ENCODE results near the gene RNF11. TPM values are rescaled to one million over a fixed set of nuclear protein-coding genes. Genes with fewer than 3 reads are reported as not detected.
A peak's percentile ranks its signal among the peaks of the same experiment; 100 is the strongest.

Gene RNF11
- total RNA-seq, 1 donor: 37.7 TPM

DNA sequence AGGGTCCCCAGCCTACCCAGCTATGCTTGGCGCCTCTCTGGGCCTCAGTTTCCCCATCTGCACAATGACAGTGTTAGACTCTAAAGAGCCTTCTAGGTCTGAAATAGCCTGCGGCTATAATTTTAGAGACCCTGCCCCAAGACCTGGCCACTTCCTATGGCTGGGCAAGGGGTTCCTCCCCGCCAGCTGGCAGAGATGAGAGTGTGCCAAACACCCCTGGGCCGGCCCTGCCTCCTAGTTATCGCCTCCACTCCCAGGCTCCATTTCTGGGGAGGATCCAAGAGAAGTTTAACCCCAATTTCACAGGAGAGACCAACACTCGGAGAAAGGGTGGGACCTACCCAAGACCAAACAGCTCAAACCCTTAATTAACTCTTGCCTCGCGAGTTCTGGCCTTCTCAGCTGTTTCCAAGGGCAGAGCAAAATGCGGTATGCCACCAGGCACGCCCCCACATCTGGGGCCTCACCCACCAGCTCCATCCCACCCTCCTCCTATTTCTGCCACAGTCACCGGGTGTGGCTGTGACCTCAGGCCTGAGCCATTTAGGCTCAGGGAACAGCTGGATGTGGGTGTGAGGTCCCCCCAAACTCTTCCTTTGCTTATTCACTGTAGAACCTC, 58.6 kb downstream of the RNF11 start:
- peak in 2 of 3 donors; percentile 73 to 89 for DNase-seq (ENCODE audit: low read depth in 2 of 3, low spot score in 2 of 3)

- no peak for DNase-seq (ENCODE audit: low read depth in 2 of 3, low spot score in 2 of 3)
Measured at GRCh38 chr1:51295926-51296325, 59.9 kb downstream of the RNF11 start.

- peak; percentile 28 to 70 (median 70) for DNase-seq (ENCODE audit: low read depth in 2 of 3, low spot score in 2 of 3)
Measured at GRCh38 chr1:51296383-51297357, 60.6 kb downstream of the RNF11 start.

- DNase-seq (ENCODE audit: low read depth in 2 of 3, low spot score in 2 of 3): no peak
Measured at GRCh38 chr1:51297401-51298321, 61.6 kb downstream of the RNF11 start.

GRCh38 chr1:51298322-51298705, 62.2 kb downstream of the RNF11 start:
- no peak for DNase-seq (ENCODE audit: low read depth in 2 of 3, low spot score in 2 of 3)

GRCh38 chr1:51299185-51299885, 63.3 kb downstream of the RNF11 start:
- peak in 1 of 3 donors; percentile 84 for DNase-seq (ENCODE audit: low read depth in 2 of 3, low spot score in 2 of 3)

- DNase-seq (ENCODE audit: low read depth in 2 of 3, low spot score in 2 of 3): no peak
Measured at GRCh38 chr1:51299981-51300670, 64.1 kb downstream of the RNF11 start.

DNA sequence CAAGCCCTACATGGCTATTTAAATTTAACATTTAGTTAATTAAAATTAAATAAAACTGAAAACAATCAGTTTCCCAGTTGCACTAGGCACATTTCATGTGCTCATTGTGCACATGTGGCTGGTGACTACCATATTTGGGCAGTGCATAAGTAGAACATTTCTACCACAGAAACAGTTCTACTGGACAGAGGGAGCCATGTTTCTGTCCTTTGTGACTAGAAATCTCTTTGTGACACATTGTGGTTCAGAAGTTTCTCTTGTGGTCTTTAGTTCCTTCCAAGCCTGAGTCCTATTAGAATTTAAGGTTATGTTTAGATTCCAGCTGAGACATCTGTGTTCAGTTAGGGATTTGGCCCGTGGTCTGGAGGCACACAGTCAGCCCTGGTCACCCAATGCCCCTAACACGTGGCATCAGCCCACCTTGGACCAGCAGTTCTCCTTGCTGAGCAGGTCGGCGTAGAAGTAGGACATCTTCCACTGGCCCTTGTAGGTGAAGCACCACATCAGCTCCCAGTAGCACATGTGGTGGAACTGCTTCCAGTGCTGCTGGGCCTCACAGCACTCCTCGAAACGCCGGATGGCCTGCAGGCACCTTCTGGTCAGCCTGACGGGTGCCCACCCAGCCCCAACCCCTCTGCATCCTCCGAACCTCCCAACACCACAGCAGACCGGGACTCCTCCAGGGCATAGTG, 65.2 kb downstream of the RNF11 start:
- DNase-seq (ENCODE audit: low read depth in 2 of 3, low spot score in 2 of 3): peak in 1 of 3 donors; percentile 49

- no peak for DNase-seq (ENCODE audit: low read depth in 2 of 3, low spot score in 2 of 3)
Measured at GRCh38 chr1:51301844-51302162, 65.7 kb downstream of the RNF11 start.

GRCh38 chr1:51302270-51302669, 66.2 kb downstream of the RNF11 start:
- DNase-seq (ENCODE audit: low read depth in 2 of 3, low spot score in 2 of 3): no peak

DNA sequence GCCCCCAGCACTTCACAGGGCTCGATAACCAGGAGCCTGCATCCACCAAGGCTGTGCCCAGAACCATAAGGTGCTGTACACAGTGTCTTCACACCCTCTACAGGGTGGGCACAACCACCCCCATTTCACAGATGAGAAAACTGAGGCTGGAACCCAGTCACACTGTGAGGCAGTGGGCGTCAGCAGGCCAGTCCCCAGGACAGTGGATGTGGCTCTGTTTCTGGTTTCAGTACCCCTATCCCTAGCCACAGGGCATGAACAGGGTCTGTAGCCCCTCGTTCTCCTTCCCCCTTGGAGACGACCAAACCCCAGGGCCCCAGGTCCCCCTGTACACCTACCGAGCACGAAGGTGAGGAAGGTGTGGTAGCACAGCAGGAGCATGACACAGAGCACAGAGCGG, 66.7 kb downstream of the RNF11 start:
- no peak for DNase-seq (ENCODE audit: low read depth in 2 of 3, low spot score in 2 of 3)

DNA sequence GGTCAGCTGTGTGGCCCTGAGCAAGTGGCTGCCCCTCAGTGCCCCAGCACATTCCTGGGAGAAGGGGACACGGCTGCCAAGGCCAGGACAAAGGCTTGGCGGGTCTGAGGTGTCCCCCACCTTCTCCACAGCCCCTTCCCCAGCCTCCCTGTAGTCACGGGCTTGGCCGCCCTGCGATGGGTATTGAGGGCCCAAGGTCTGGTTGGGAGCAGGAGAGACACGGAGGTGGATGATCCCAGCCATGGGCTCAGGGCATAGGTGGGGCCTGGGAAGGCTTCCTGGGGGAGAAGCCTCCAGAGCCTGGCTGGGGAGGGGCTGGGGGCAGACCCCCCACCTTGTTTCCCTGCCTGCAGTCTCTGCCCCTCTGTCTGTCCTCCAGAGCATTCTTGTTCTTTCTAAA, 67.2 kb downstream of the RNF11 start:
- no peak for DNase-seq (ENCODE audit: low read depth in 2 of 3, low spot score in 2 of 3)

- peak in 2 of 3 donors; percentile 83 to 86 for DNase-seq (ENCODE audit: low read depth in 2 of 3, low spot score in 2 of 3)
Measured at GRCh38 chr1:51303751-51304251, 67.7 kb downstream of the RNF11 start.

DNA sequence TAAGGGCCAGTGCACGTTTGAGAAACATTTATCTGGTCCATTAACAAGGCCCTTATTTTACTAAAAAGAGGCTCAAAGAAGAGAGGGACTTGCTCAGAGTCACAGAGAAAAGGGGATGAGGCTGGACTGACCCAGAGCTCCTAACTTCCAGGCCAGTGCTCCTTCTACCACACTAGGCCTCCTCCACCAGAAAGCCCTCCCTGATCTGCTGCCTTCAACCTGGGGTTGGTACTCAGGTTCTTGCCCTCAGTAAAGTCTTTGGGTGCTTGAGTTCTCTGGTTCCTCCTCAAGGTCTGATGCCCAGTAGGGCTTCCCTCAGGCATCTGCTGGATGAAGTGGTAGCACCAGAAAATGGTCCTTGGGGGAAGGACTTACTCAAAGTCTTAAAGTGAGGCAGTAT, 68.3 kb downstream of the RNF11 start:
- no peak for DNase-seq (ENCODE audit: low read depth in 2 of 3, low spot score in 2 of 3)

GRCh38 chr1:51305371-51305823, 69.3 kb downstream of the RNF11 start:
- no peak for DNase-seq (ENCODE audit: low read depth in 2 of 3, low spot score in 2 of 3)

GRCh38 chr1:51306950-51307349, 70.9 kb downstream of the RNF11 start:
- no peak for DNase-seq (ENCODE audit: low read depth in 2 of 3, low spot score in 2 of 3)

DNA sequence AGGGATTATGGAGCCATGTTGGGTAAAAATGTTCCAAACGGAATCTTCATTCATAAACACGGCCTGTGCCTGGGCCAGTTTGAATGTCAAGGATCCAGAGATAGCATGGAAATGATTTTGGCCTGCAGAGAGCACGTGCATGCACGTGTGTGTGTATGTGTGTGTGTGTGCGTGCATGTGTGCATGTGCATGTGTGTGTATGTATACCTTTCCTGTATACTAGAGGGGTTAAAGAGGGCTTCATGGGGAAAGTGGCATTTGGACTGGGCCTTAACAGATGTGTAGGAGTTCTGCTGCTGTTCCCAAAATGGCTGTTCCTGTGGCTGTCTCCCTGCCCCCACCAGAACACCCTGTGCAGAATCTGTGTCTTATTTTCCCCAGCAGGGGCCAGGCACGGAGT, 72.6 kb downstream of the RNF11 start:
- no peak for DNase-seq (ENCODE audit: low read depth in 2 of 3, low spot score in 2 of 3)

- no peak for DNase-seq (ENCODE audit: low read depth in 2 of 3, low spot score in 2 of 3)
Measured at GRCh38 chr1:51309291-51309690, 73.2 kb downstream of the RNF11 start.
